AG04450 (cell line): Measurements from ENCODE around the gene CTDP1. TPM values are rescaled to one million over a fixed set of nuclear protein-coding genes. Genes with fewer than 3 reads are reported as not detected.

Experiments
- CTCF ChIA-PET: fragments of 300-600, 350-600 bp; formaldehyde crosslinking; extraction: SDS; loops from one replicate; lab custom pipeline; 2022; ENCODE audit warnings: antibody characterized with exemption, inconsistent platforms; lab: Charles Lee
- POLR2A ChIA-PET: fragments of 350-600 bp; formaldehyde crosslinking; extraction: SDS; loops from one replicate; lab custom pipeline; 2021; ENCODE audit warnings: antibody characterized with exemption, inconsistent platforms; lab: Yijun Ruan, JAX
- DNase-seq: peaks from one replicate; pipeline ENCODE4 v3.0.0-alpha.2; 2011; ENCODE audit warnings: low read depth, low spot score
- H3K27ac ChIP-seq: one replicate; pipeline ENCODE4 v1.5.1; 2012; ENCODE audit warnings: low read depth, low read length, control low read depth
- H3K27me3 ChIP-seq: one replicate; pipeline ENCODE4 v1.6.0; 2012; ENCODE audit warnings: low read length; ENCODE audit not compliant: control insufficient read depth, insufficient read depth
- H3K4me3 ChIP-seq: 2 replicates; pipeline ENCODE4 v1.5.1; 2011; ENCODE audit warnings: mild to moderate bottlenecking, low read depth, low read length, control low read depth
- H3K9me3 ChIP-seq: 2 replicates; pipeline ENCODE4 v1.5.1; 2012; ENCODE audit warnings: low read length; ENCODE audit not compliant: control insufficient read depth, insufficient read depth
- CTCF ChIP-seq: IDR thresholded peaks from 2 replicates; pipeline ENCODE4 v1.5.1; 2011; ENCODE audit warnings: low read depth, low read length, control low read depth, inconsistent platforms
- polyA plus RNA-seq: library from polyadenylated mRNA; depleted of rRNA; stranded (reverse); fragments of >200 nt; gene quantifications from 2 replicates; pipeline ENCODE4 v1.2.3, GENCODE V29; 2011

Gene CTDP1
- polyA plus RNA-seq, 1 experiment: 8.4 TPM

GRCh38 chr18:79706006-79706405 is 26.4 kb downstream of the CTDP1 start:
- no peak for DNase-seq
- ChIA-PET POLR2A (no interaction called here), CTCF (no interaction called here)
- Histone ChIP-seq H3K27me3 (no peaks in the 10 kb centered on the region), H3K9me3 (no peaks in the 10 kb centered on the region; the same call in none of the 2 replicates), H3K4me3 (no peak overlapping the region), H3K27ac (no peak overlapping the region)
- no peak for TF ChIP-seq CTCF

GRCh38 chr18:79706658-79707057 is 27.1 kb downstream of the CTDP1 start:
- no peak overlapping the region for H3K27ac ChIP-seq
- TF ChIP-seq CTCF: no peak
- no peaks in the 10 kb centered on the region for H3K27me3 ChIP-seq
- no peak overlapping the region for H3K4me3 ChIP-seq
- ChIA-PET POLR2A (no interaction called here), CTCF (no interaction called here)
- no peaks in the 10 kb centered on the region; the same call in 1 of the 2 replicates for H3K9me3 ChIP-seq
- no peak for DNase-seq

- TF ChIP-seq CTCF: no peak
- Histone ChIP-seq H3K4me3 (no peak overlapping the region), H3K27me3 (no peaks in the 10 kb centered on the region), H3K27ac (no peak overlapping the region), H3K9me3 (no peaks in the 10 kb centered on the region; the same call in 1 of the 2 replicates)
- no peak for DNase-seq
- ChIA-PET POLR2A (no interaction called here), CTCF (no interaction called here)
Observed at GRCh38 chr18:79707239-79707638, 27.6 kb downstream of the CTDP1 start.

- POLR2A ChIA-PET: no interaction called here
- no peaks in the 10 kb centered on the region; the same call in 1 of the 2 replicates for H3K9me3 ChIP-seq
- no peak for TF ChIP-seq CTCF
Observed at GRCh38 chr18:79707671-79708070, 28.1 kb downstream of the CTDP1 start.

GRCh38 chr18:79708412-79708811 is 28.8 kb downstream of the CTDP1 start:
- H3K27me3 ChIP-seq: no peaks in the 10 kb centered on the region
- no peak overlapping the region for H3K4me3 ChIP-seq
- POLR2A ChIA-PET: no interaction called here
- CTCF ChIA-PET: no interaction called here
- no peak overlapping the region for H3K27ac ChIP-seq
- no peak for DNase-seq
- TF ChIP-seq CTCF: no peak
- H3K9me3 ChIP-seq: no peaks in the 10 kb centered on the region; the same call in 1 of the 2 replicates

More at GRCh38 chr18:79707671-79708070, 28.1 kb downstream of the CTDP1 start:
- Histone ChIP-seq H3K27ac (no peak overlapping the region), H3K4me3 (no peak overlapping the region), H3K27me3 (no peaks in the 10 kb centered on the region)
- DNase-seq: no peak
- CTCF ChIA-PET: no interaction called here
